H1 (cell line): ENCODE data around the gene BARHL2. TPM values are rescaled to one million over a fixed set of nuclear protein-coding genes. Genes with fewer than 3 reads are reported as not detected.

Source experiments
- CTCF ChIA-PET: fragments of 300-600 bp; sonication (Branson Sonifier 250); formaldehyde crosslinking; loops from one replicate; lab custom pipeline; 2021; ENCODE audit not compliant: partially characterized antibody; lab: Charles Lee
- POLR2A ChIA-PET: fragments of 300-600 bp; sonication (Branson Sonifier 250); formaldehyde crosslinking; loops from one replicate; lab custom pipeline; 2021; ENCODE audit warnings: inconsistent platforms; ENCODE audit not compliant: partially characterized antibody; lab: Charles Lee
- DNase-seq, 2 experiments: peaks; one replicate each; pipeline versions ENCODE4 v3.0.0 to v3.0.0-alpha.2; 2010 to 2022; ENCODE audit warnings: low spot score in 2 of 2, low read depth in 1 of 2, mixed read lengths in 1 of 2
- FAIRE-seq: peaks from 2 replicates; lab custom pipeline; 2011; peaks lifted over from hg19 to GRCh38; lab: Jason Lieb, UNC
- H2AFZ ChIP-seq: 2 replicates; pipeline ENCODE4 v1.8.1; 2012; ENCODE audit warnings: low read length, inconsistent platforms
- H2AK5ac ChIP-seq: 2 replicates; pipeline ENCODE4 v1.6.1; 2013; ENCODE audit warnings: low read depth, low read length
- H2BK120ac ChIP-seq: replicated peaks from 2 replicates; pipeline ENCODE3; 2013; ENCODE audit warnings: low read depth, low read length, inconsistent platforms
- H2BK12ac ChIP-seq: 2 replicates; pipeline ENCODE4 v1.6.1; 2013; ENCODE audit warnings: low read depth, low read length
- H2BK15ac ChIP-seq: 2 replicates; pipeline ENCODE4 v1.6.1; 2013; ENCODE audit warnings: low read length
- H2BK20ac ChIP-seq: 2 replicates; pipeline ENCODE4 v1.6.1; 2013; ENCODE audit warnings: low read length
- H2BK5ac ChIP-seq: 2 replicates; pipeline ENCODE4 v1.6.1; 2013; ENCODE audit warnings: low read depth, low read length
- H3K14ac ChIP-seq: 2 replicates; pipeline ENCODE4 v1.6.1; 2013; ENCODE audit warnings: inconsistent platforms; ENCODE audit not compliant: insufficient read length
- H3K18ac ChIP-seq: 2 replicates; pipeline ENCODE4 v1.6.1; 2013; ENCODE audit warnings: low read length; ENCODE audit errors: extremely low read depth
- H3K23ac ChIP-seq: 2 replicates; pipeline ENCODE4 v1.6.1; 2013; ENCODE audit warnings: inconsistent platforms; ENCODE audit not compliant: insufficient read length
- H3K23me2 ChIP-seq: 2 replicates; pipeline ENCODE4 v1.6.1; 2013; ENCODE audit warnings: low read depth, low read length
- H3K27ac ChIP-seq: 2 replicates; pipeline ENCODE4 v1.6.1; 2011; ENCODE audit warnings: low read depth, low read length, inconsistent platforms
- H3K27me3 ChIP-seq, 4 experiments: replicated peaks in 1 of 4; 1 replicate in 1 of 4; 2 replicates in 3 of 4; pipeline versions ENCODE4 v1.6.1 to v1.8.1; 2011 to 2013; ENCODE audit warnings: low read length in 3 of 4, mild to moderate bottlenecking in 3 of 4, inconsistent platforms in 2 of 4, mixed read lengths in 2 of 4, moderate library complexity in 1 of 4; ENCODE audit not compliant: control insufficient read depth in 3 of 4, insufficient read depth in 3 of 4; ENCODE audit errors: extremely low read depth in 1 of 4
- H3K36me3 ChIP-seq, 4 experiments: 2 replicates each; pipeline versions ENCODE4 v1.6.1 to v1.8.1; 2011 to 2013; ENCODE audit warnings: mild to moderate bottlenecking in 4 of 4, low read length in 3 of 4, moderate library complexity in 2 of 4, control low read depth in 1 of 4, inconsistent platforms in 1 of 4; ENCODE audit not compliant: insufficient read depth in 4 of 4, control insufficient read depth in 2 of 4
- H3K4ac ChIP-seq: replicated peaks from 2 replicates; pipeline ENCODE3; 2013; ENCODE audit warnings: low read length, low read depth, mixed read lengths, inconsistent platforms; ENCODE audit not compliant: insufficient read length
- H3K4me1 ChIP-seq, 4 experiments: replicated peaks in 1 of 4; 1 replicate in 1 of 4; 2 replicates in 3 of 4; pipeline versions ENCODE4 v1.6.1 to v1.8.1; 2011 to 2013; ENCODE audit warnings: low read length in 3 of 4, inconsistent platforms in 2 of 4, mixed read lengths in 1 of 4; ENCODE audit not compliant: insufficient read depth in 4 of 4, control insufficient read depth in 3 of 4
- H3K4me2 ChIP-seq, 2 experiments: 2 replicates each; pipeline versions ENCODE4 v1.6.1 to v1.8.1; 2011 to 2013; ENCODE audit warnings: low read depth in 2 of 2, low read length in 2 of 2, control low read depth in 1 of 2, inconsistent platforms in 1 of 2, mild to moderate bottlenecking in 1 of 2; ENCODE audit not compliant: insufficient read depth in 1 of 2
- H3K4me3 ChIP-seq, 4 experiments: fragments of 200-600, 300-600 bp in 1 of 4; sonication (generic), shearing (Covaris generic), sonication (Bioruptor Twin) in 1 of 4; 2 replicates each; pipeline versions ENCODE4 v1.5.1 to v1.8.1; 2011 to 2016; ENCODE audit warnings: low read length in 4 of 4, low read depth in 3 of 4, control low read depth in 2 of 4, inconsistent platforms in 2 of 4, mild to moderate bottlenecking in 2 of 4, mixed read lengths in 1 of 4, moderate library complexity in 1 of 4; ENCODE audit not compliant: insufficient read depth in 2 of 4; ENCODE audit errors: extremely low read depth in 1 of 4
- H3K56ac ChIP-seq: replicated peaks from 2 replicates; pipeline ENCODE3; 2013; ENCODE audit warnings: low read depth, mild to moderate bottlenecking, mixed read lengths, low read length, inconsistent platforms; ENCODE audit not compliant: insufficient read length
- H3K79me1 ChIP-seq: 2 replicates; pipeline ENCODE4 v1.6.1; 2013; ENCODE audit warnings: low read depth, low read length, control low read depth
- H3K79me2 ChIP-seq, 2 experiments: 2 replicates each; pipeline versions ENCODE4 v1.6.1 to v1.8.1; 2012 to 2013; ENCODE audit warnings: low read length in 2 of 2, mild to moderate bottlenecking in 2 of 2, inconsistent platforms in 1 of 2; ENCODE audit not compliant: insufficient read depth in 2 of 2, control insufficient read depth in 1 of 2
- H3K9ac ChIP-seq, 4 experiments: replicated peaks in 1 of 4; 1 replicate in 1 of 4; 2 replicates in 3 of 4; pipeline versions ENCODE4 v1.6.1 to v1.8.1; 2011 to 2013; ENCODE audit warnings: low read depth in 3 of 4, low read length in 3 of 4, control low read depth in 2 of 4, mild to moderate bottlenecking in 2 of 4, moderate library complexity in 2 of 4, inconsistent platforms in 1 of 4; ENCODE audit errors: extremely low read depth in 1 of 4
- H3K9me3 ChIP-seq, 2 experiments: 2 replicates each; pipeline versions ENCODE4 v1.6.1 to v1.8.1; 2012 to 2013; ENCODE audit warnings: mild to moderate bottlenecking in 2 of 2, moderate library complexity in 2 of 2, control low read depth in 1 of 2, inconsistent platforms in 1 of 2, low read depth in 1 of 2, low read length in 1 of 2, mixed read lengths in 1 of 2; ENCODE audit not compliant: insufficient read depth in 2 of 2
- H4K20me1 ChIP-seq, 2 experiments: replicated peaks in 1 of 2; 2 replicates each; pipeline versions ENCODE3 to v1.8.1; 2011 to 2013; ENCODE audit warnings: inconsistent platforms in 2 of 2, low read length in 2 of 2, mild to moderate bottlenecking in 1 of 2; ENCODE audit not compliant: insufficient read depth in 2 of 2, control insufficient read depth in 1 of 2
- H4K5ac ChIP-seq: 2 replicates; pipeline ENCODE4 v1.6.1; 2013; ENCODE audit warnings: low read length, low read depth, mixed read lengths, inconsistent platforms; ENCODE audit not compliant: insufficient read length
- H4K8ac ChIP-seq: 2 replicates; pipeline ENCODE4 v1.8.0; 2013; ENCODE audit warnings: mild to moderate bottlenecking, moderate library complexity, low read length, inconsistent platforms; ENCODE audit not compliant: insufficient read depth; ENCODE audit errors: extremely low read depth
- H4K91ac ChIP-seq: replicated peaks from 2 replicates; pipeline ENCODE3; 2013; ENCODE audit warnings: low read length, mixed read lengths, inconsistent platforms; ENCODE audit not compliant: insufficient read length
- ATF3 ChIP-seq: IDR thresholded peaks from 2 replicates; pipeline ENCODE4 v1.6.1; 2011; ENCODE audit warnings: low read depth, mild to moderate bottlenecking, low read length; ENCODE audit not compliant: insufficient read depth
- RBBP5 ChIP-seq: IDR thresholded peaks from 2 replicates; pipeline ENCODE4 v1.7.1; 2012; ENCODE audit warnings: low read depth, mild to moderate bottlenecking, inconsistent platforms, low read length, moderate library complexity, borderline replicate concordance
- SP2 ChIP-seq: IDR thresholded peaks from 2 replicates; pipeline ENCODE4 v1.6.1; 2012; ENCODE audit warnings: mild to moderate bottlenecking, low read length, inconsistent platforms
- WGBS, 2 experiments: shearing (Covaris generic) in 1 of 2; methylation state at CpG; one replicate each; pipeline versions ENCODE4 v1.1.6 to v1.1.7; 2013 to 2015; ENCODE audit warnings: low lambda C conversion rate in 2 of 2, mixed read lengths in 2 of 2, inconsistent platforms in 1 of 2, low coverage in 1 of 2, missing lambda C conversion rate in 1 of 2; ENCODE audit not compliant: insufficient replicate concordance in 2 of 2, insufficient coverage in 1 of 2, insufficient read length in 1 of 2; ENCODE audit errors: extremely low coverage in 1 of 2, missing lambda C conversion rate in 1 of 2; 5-methylcytosine and 5-hydroxymethylcytosine counted together
- polyA plus RNA-seq, 7 experiments: library from polyadenylated mRNA; depleted of rRNA in 3 of 7; stranded (reverse) in 5 of 7; unstranded in 2 of 7; fragments of >200 nt in 5 of 7; fragments of 200-250 nt in 2 of 7; gene quantifications; 1 replicate in 5 of 7; 2 replicates in 1 of 7; 4 replicates in 1 of 7; pipeline versions ENCODE4 v1.2.1 to v1.2.3, GENCODE V29; 2011 to 2013; ENCODE audit warnings: missing spikeins in 2 of 7, mixed read lengths in 2 of 7
- total RNA-seq: library from RNA; stranded (reverse); fragmentation: NEBNext Ultra II Directional; extraction: Animal tissue kit (Norgen Biotek cat#: 25700); gene quantifications from 2 replicates; pipeline ENCODE4 v1.2.1, GENCODE V29; 2021

BARHL2 gene
- total and polyA plus RNA-seq, 2 of the 8 experiments (the other 6 are each of a cell fraction or from before 2014, with no cell fraction given) = 0.15 TPM; not detected in 1

- Histone ChIP-seq H2AK5ac (no peak overlapping the region), H4K91ac (no peak overlapping the region), H3K36me3 (no peaks in the 10 kb centered on the region), H2BK15ac (no peak overlapping the region), H2BK120ac (no peak overlapping the region), H4K8ac (no peak overlapping the region), H2BK5ac (no peak overlapping the region), H3K9me3 (no peaks in the 10 kb centered on the region), H3K4me2 (no peak overlapping the region), H2BK20ac (no peak overlapping the region), H3K18ac (no peak overlapping the region), H3K79me2 (no peaks in the 10 kb centered on the region), H2BK12ac (no peak overlapping the region), H2AFZ (no peak overlapping the region), H4K20me1 (peaks cover 21 to 32% of the 10 kb centered on the region in 2 experiments), H3K14ac (no peak overlapping the region), H3K27ac (no peak overlapping the region), H3K4ac (no peak overlapping the region), H3K23me2 (peaks cover 3% of the 10 kb centered on the region; the same call in 1 of the 2 replicates), H3K23ac (no peak overlapping the region), H3K4me1 (peaks cover 12 to 36% (median 25%) of the 10 kb centered on the region in 4 experiments), H3K27me3 (peaks cover 83 to 100% (median 95%) of the 10 kb centered on the region in 4 experiments), H3K9ac (no peak overlapping the region), H3K56ac (no peak overlapping the region), H3K79me1 (no peaks in the 10 kb centered on the region), H3K4me3 (no peak overlapping the region), H4K5ac (no peak overlapping the region)
- WGBS, 2 experiments = 16% methylated on average over 2 of the region's 2 CpGs; no CpG with 5 or more reads in 1 of the 2 experiments
- FAIRE-seq (no peak), DNase-seq (no peak)
- ChIA-PET CTCF (interaction anchor here (0.6 to 3.8 kb wide), 6 partner anchors 11 to 338 kb away, joined by 3 to 14 read pairs (median 4); no protein-coding TSS in a partner anchor), POLR2A (interaction anchor here (0.7 to 1.6 kb wide), 2 partner anchors 11 to 213 kb away, joined by 3 to 4 read pairs; no protein-coding TSS in a partner anchor)
- TF ChIP-seq ATF3 = no peak
- TF ChIP-seq SP2 = no peak
- TF ChIP-seq RBBP5 = no peak
Measured at GRCh38 chr1:90708826-90709225, 8.3 kb downstream of the BARHL2 start.
